Measurements from ENCODE around the gene GUCY1B1.
"Not testable (repeated sequence)": the region's sequence is repeated elsewhere in the genome, so short reads cannot be mapped to it uniquely, and the experiment has no call there.

The GUCY1B1 gene

GRCh38 chr4:155762334-155762733 is 3.5 kb downstream of the GUCY1B1 start:
- DNase-seq: no peak

DNA sequence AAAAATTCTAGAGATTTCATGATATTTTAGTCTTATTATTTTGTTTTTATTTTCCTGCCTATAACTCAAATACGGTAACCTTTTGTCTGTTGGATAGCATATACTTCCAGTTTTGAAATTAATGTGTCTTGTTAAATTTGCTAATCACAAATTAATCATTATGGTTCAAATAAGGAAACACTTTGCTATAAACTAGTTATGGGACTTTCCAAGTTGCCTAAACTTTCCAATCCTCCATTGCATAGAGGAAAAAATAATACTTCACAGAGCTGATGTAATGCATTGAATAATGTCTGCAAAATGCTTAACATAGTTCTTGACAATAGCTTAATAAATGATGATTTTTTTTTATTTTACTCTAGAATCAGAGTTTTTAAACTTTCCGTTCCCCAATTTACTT is 4.7 kb downstream of the GUCY1B1 start:
- DNase-seq: no peak

DNA sequence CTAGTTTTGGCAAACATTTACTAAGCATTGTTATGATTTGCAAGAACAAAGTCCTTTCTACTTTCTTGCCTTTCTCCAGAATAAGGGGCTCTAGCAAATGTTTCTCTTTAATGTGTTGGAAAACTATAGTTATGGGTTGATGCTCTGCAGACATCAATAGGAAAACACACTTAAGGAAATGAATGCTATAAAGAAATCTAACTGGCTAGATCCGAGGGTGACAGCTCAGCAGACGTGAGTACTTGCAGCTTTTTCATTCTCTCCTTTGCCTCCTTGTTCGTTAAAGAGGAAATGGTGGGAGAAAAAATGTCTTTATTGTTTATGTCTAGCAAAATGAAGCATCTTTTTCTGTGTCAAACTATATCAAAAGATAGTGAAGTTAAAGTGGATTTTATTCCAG is 6.3 kb downstream of the GUCY1B1 start:
- DNase-seq: no peak

DNA sequence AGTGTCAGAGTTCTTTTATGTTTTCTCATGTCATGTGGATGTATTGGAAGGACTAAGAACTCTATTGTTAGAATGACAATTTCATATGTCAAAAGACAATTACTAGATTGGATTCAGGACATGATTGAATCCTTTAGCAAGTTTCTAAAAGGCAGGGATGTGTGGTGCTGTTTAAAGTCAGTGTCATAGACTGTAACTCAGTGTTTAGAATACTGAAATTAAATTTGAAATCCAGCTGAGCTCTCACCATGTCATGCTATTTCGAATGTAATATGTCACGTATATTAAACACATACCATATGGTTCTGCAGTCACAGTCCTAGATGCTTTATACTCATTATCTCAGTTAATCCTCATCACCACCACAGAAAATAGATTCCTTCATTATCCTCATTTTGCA is 7.8 kb downstream of the GUCY1B1 start:
- DNase-seq: no peak

DNA sequence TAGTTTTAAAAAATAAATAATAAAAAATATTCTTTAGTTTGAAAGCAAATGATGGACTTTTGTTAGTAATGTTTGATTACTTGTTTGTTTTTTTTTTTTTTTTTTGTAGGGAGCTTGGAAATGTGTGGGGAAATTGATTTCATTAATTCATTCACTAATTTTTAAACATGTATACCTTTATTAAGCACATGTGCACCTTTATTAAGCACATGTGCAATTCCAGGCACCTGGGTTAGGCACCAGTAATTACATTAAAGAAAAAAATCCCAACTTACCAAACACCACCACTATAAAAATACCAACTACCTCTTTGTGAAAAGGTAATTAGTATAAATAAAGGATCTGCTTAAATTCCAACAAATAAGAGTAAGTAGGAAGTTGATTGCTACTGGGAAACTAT is 9.5 kb downstream of the GUCY1B1 start:
- no peak for DNase-seq

DNA sequence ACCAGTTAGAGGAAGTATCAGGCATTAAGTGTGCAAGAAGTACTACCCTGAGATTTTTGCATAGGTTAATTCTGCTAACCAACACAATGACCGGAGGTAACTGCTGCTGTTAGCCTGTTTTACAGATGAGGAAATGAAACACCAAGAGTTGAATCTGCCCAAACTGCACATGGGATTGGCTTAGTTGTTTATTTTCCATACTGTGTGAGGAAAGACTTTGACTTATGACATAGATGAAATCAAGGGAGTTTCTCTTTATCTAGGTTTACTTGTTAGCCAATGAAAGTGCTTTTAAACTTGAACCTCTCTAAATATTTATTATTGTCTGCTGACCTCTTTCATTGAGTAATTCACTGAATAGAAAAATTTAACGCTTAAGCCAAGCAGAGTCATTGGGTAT is 10.3 kb downstream of the GUCY1B1 start:
- no peak for DNase-seq

DNA sequence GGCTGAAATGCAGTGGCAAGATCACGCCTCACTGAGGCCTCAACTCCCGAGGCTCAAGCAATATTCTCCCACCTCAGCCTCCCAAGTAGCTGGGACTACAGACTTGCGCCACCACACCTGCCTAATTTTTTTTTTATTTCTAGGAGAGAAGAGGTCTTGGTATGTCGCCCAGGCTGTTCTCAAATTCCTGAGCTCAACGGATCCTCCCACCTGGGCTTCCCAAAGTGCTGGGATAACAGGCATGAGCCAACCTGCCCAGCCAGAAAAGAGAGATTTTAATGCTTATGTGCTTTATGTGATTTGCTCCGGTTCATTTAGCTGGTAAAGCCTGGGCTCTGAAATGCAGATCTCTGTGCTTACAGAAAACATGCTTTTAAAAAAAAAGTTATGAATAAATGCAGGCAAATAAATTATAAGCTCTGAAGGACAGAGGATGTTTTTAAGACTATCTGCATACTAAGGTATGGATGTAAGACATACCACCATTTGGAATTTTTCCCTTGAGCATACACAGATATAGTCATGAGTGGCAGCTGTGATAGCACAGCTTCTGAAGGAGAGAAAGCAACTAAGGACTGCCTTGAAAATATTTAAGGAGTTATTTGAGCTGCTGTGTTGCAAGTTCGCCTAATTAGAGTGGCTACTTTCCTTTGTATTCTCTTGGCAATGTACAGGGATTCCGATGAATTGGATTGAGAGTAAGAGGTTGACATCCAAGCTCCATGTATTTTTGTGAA is 13.8 kb downstream of the GUCY1B1 start:
- peak; percentile 56 for DNase-seq

GRCh38 chr4:155773196-155773800 is 14.5 kb downstream of the GUCY1B1 start:
- no peak for DNase-seq

GRCh38 chr4:155774033-155774432 is 15.2 kb downstream of the GUCY1B1 start:
- DNase-seq: no peak

- DNase-seq: no peak
Observed at GRCh38 chr4:155777971-155778735, 19.3 kb downstream of the GUCY1B1 start.

DNA sequence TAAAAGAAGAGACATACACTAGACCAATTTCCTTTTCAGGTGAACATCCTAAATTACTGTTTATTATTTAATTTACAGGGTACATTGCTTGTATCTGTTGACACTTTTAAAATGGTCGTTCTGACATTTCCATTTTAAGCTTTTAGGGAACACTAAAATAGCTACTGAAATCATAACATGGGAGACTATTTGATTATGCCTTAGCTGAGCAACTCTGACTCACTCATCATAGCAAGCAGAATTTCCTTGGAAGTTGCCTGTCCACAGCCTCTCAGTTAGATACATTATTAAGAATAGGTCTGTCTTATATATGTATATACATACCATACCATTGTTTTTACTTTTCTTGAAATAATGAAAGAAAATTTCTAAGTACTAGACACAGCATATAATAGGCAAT is 22.0 kb downstream of the GUCY1B1 start:
- no peak for DNase-seq

DNA sequence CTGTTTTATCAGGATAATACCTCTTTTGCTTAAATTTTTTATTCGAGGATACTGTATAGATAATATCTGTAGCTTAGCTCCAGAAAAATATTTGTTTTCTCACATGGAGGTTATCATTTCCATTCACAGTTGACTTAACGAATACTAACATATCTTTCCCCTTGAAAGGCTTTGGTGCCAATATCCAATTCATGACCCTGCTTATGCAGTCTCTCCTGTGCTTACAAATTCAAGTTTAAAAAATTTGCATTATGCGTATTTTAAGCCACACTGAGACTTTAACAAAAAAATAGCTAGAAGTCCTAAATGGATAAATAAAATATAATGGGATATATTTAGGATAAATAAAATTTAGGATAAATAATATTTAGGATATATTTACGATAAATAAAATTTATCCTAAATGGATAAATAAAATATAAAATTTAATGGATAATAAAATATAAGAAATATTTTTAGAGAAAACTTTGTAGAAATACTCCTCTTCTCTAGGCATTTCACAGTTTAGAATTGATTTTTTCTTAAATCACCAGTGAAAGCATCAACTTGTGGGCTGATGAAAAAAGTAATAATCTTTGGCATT is 22.5 kb downstream of the GUCY1B1 start:
- no peak for DNase-seq

DNA sequence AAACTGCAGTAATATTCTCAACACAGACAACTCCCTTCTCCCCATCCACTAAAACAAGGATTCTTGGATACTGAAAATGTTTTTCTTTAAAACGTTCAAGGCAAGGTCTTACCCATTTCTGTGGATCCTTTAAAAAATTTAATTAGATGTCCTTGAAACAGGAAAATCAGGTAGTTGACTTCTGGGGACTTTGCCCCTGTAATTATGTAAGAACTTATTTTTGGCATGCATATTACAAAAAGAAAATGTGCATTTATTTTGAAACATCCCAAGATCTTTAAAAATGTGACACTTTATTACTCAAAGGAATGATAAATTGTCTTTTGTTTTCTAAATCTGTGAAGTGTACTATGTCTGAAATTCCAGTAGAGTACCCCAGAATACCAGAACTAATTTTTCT is 25.8 kb downstream of the GUCY1B1 start:
- DNase-seq: no peak

GRCh38 chr4:155785828-155786227 is 27.0 kb downstream of the GUCY1B1 start:
- no peak for DNase-seq

GRCh38 chr4:155787113-155787710 is 28.4 kb downstream of the GUCY1B1 start:
- no peak for DNase-seq

DNA sequence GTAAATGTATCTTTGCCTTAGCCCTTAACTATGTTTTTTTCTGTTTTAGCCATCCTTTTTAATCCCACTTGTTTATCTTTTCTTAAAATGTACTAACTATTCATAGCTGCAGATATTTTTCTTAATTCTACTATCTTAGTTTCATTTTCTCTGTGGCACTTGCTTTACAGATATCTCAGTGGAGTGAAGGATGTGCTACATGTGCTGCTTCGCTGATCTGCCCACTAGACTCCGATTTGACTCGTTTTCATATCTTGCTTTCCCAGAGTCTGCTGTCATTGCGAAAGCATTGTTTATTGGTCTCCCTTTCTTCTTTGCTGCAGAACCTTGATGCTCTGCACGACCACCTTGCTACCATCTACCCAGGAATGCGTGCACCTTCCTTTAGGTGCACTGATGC is 30.6 kb downstream of the GUCY1B1 start:
- no peak for DNase-seq

GRCh38 chr4:155789982-155790381 is 31.2 kb downstream of the GUCY1B1 start:
- DNase-seq: no peak

- DNase-seq: no peak
Observed at GRCh38 chr4:155794589-155795236, 35.9 kb downstream of the GUCY1B1 start.

DNA sequence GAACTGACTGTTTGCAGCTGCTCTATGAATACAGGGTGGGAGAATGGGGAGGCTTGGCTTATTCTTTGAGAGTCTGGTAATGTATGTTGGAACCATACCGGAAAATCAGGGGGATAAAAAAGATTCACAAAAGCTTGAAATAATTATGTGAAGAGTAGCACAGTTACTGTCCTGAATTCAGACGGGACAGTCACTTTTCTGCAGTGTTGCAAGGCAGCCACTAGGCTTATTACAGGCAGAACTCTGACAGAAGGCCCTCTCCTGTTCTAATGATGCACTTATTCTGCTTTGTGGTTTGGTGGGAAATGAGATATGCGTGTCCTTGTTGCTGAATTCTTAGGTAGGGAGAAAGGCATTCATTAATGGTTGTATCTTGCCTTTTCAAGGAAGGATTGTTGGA is 37.2 kb downstream of the GUCY1B1 start:
- no peak for DNase-seq

GRCh38 chr4:155797581-155797980 is 38.8 kb downstream of the GUCY1B1 start:
- DNase-seq: not testable (repeated sequence)

- DNase-seq: no peak
Observed at GRCh38 chr4:155799116-155799793, 40.4 kb downstream of the GUCY1B1 start.

DNA sequence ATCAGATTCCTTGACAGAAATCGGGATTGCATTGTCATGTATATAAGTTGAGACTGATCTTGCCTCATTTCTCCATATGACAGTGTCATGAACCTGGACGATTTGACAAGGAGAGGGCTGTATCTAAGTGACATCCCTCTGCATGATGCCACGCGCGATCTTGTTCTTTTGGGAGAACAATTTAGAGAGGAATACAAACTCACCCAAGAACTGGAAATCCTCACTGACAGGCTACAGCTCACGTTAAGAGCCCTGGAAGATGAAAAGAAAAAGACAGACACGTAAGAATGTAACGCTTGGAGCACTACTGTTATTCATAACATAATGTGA is 40.9 kb downstream of the GUCY1B1 start:
- DNase-seq: no peak

Data from islet precursor cell (in vitro differentiated cells).